HG03175 (cell line): ENCODE measurements around the gene COLGALT1.
"Not testable (repeated sequence)": the region's sequence is repeated elsewhere in the genome, so short reads cannot be mapped to it uniquely, and the experiment has no call there.

Experiments
- ATAC-seq: cut with Tn5 transposase; IDR thresholded peaks from one replicate; pipeline ENCODE4 v1.9.1; 2021; ENCODE audit warnings: mild to moderate bottlenecking, moderate library complexity; ENCODE audit not compliant: unreplicated experiment

COLGALT1 gene

GRCh38 chr19:17590866-17591265 lies 35.4 kb downstream of the COLGALT1 start:
- no peak for ATAC-seq

- ATAC-seq = not testable (repeated sequence)
Measured at GRCh38 chr19:17594296-17594695, 38.8 kb downstream of the COLGALT1 start.

- not testable (repeated sequence) for ATAC-seq
Measured at GRCh38 chr19:17598063-17598462, 42.6 kb downstream of the COLGALT1 start.

GRCh38 chr19:17598953-17599352 lies 43.5 kb downstream of the COLGALT1 start:
- ATAC-seq = no peak

GRCh38 chr19:17599780-17600179 lies 44.3 kb downstream of the COLGALT1 start:
- ATAC-seq = no peak

GRCh38 chr19:17601683-17602082 lies 46.2 kb downstream of the COLGALT1 start:
- no peak for ATAC-seq

- ATAC-seq = no peak
Measured at GRCh38 chr19:17602217-17602616, 46.8 kb downstream of the COLGALT1 start.

GRCh38 chr19:17602872-17603510 lies 47.5 kb downstream of the COLGALT1 start:
- no peak for ATAC-seq

- no peak for ATAC-seq
Measured at GRCh38 chr19:17604372-17605025, 49.0 kb downstream of the COLGALT1 start.

GRCh38 chr19:17605117-17605516 lies 49.7 kb downstream of the COLGALT1 start:
- ATAC-seq = no peak

GRCh38 chr19:17605761-17606589 lies 50.5 kb downstream of the COLGALT1 start:
- peak; percentile 83 for ATAC-seq

GRCh38 chr19:17606590-17607185 lies 51.2 kb downstream of the COLGALT1 start:
- no peak for ATAC-seq

- ATAC-seq = no peak
Measured at GRCh38 chr19:17607936-17608335, 52.5 kb downstream of the COLGALT1 start.

- no peak for ATAC-seq
Measured at GRCh38 chr19:17610384-17610783, 54.9 kb downstream of the COLGALT1 start.

- no peak for ATAC-seq
Measured at GRCh38 chr19:17611462-17612244, 56.2 kb downstream of the COLGALT1 start.

GRCh38 chr19:17614476-17614875 lies 59.0 kb downstream of the COLGALT1 start:
- ATAC-seq = no peak

GRCh38 chr19:17615889-17616685 lies 60.6 kb downstream of the COLGALT1 start:
- ATAC-seq = no peak

- ATAC-seq = no peak
Measured at GRCh38 chr19:17616686-17616960, 61.2 kb downstream of the COLGALT1 start.

- ATAC-seq = no peak
Measured at GRCh38 chr19:17616961-17617806, 61.7 kb downstream of the COLGALT1 start.
